ENCODE results near the gene CEMIP. TPM values are rescaled to one million over a fixed set of nuclear protein-coding genes. Genes with fewer than 3 reads are reported as not detected.

Gene CEMIP
- total and polyA plus RNA-seq, 2 of the 13 experiments (the other 11 are each of a cell fraction or from before 2014, with no cell fraction given), result 4.3 to 28.5 TPM

GRCh38 chr15:80749589-80749988 lies 29.6 kb upstream of the CEMIP start:
- DNase-seq (ENCODE audit: low spot score) (no peak), FAIRE-seq (no peak), ATAC-seq (no peak)
- no peak overlapping the region for H2AFZ ChIP-seq (ENCODE audit: low read length)
- no peak overlapping the region for H3K9ac ChIP-seq (ENCODE audit: insufficient read depth, low read depth, low read length)
- in situ Hi-C loops (cut with HindIII; ENCODE audit: extremely low pct_ligation_motif_present, low pct_unique_long_range_greater_than_20kb) (no loop called here), intact Hi-C loops (cut with micrococcal nuclease; ENCODE audit: unreplicated experiment) (no loop called here)
- no peak overlapping the region for H3K4me3 ChIP-seq (replicated peaks in 1 of 3; ENCODE audit: insufficient read depth in 1 of 3, low read depth in 2 of 3, low read length in 3 of 3)
- no peaks in the 10 kb centered on the region for H3K9me3 ChIP-seq (ENCODE audit: low read length)
- peaks cover 6% of the 10 kb centered on the region for H3K4me1 ChIP-seq (ENCODE audit: insufficient read depth, low read length)
- ChIA-PET POLR2A (no interaction called here), CTCF (ENCODE audit: low intra/inter-chr PET ratio, low total read pairs) (no interaction called here)
- no peaks in the 10 kb centered on the region for H4K20me1 ChIP-seq (ENCODE audit: insufficient read depth, low read length)
- no peak overlapping the region for H3K4me2 ChIP-seq (ENCODE audit: low read depth, low read length)
- H3K27ac ChIP-seq (ENCODE audit: extremely low read length, insufficient read depth, low read length), result no peak overlapping the region
- H3K36me3 ChIP-seq (replicated peaks in 1 of 2; ENCODE audit: control insufficient read depth in 1 of 2, insufficient read depth in 2 of 2, low read length in 2 of 2), result no peaks in the 10 kb centered on the region; a peak in 2 of 5 replicates
- no peak for TF ChIP-seq RAD51 (IDR thresholded peaks at IDR 0.05; ENCODE audit: borderline replicate concordance)
- TF ChIP-seq NR1H2 (CRISPR knock-in tag; IDR thresholded peaks at IDR 0.05; ENCODE audit: borderline replicate concordance, low read depth), result no peak
- no peak for TF ChIP-seq FOXJ3 (CRISPR knock-in tag; IDR thresholded peaks at IDR 0.05; ENCODE audit: borderline replicate concordance)
- TF ChIP-seq POLR2A (IDR thresholded peaks at IDR 0.05; ENCODE audit: insufficient read depth in 1 of 2, low read depth in 2 of 2, low read length in 2 of 2), result no peak
- no peak for TF ChIP-seq ZNF703 (CRISPR knock-in tag; IDR thresholded peaks at IDR 0.05; ENCODE audit: borderline replicate concordance)
- no peak for TF ChIP-seq SOX13 (IDR thresholded peaks at IDR 0.05)
- TF ChIP-seq SOX13 (CRISPR knock-in tag; conservative IDR thresholded peaks at IDR 0.05 in 1 of 2, IDR thresholded peaks at IDR 0.05 in 1 of 2), result no peak
- TF ChIP-seq ZNF24 (IDR thresholded peaks at IDR 0.05), result no peak
- TF ChIP-seq, protein P1, sequence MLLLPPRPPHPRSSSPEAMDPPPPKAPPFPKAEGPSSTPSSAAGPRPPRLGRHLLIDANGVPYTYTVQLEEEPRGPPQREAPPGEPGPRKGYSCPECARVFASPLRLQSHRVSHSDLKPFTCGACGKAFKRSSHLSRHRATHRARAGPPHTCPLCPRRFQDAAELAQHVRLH (CRISPR knock-in tag; IDR thresholded peaks at IDR 0.05; ENCODE audit: borderline replicate concordance, low read depth), result no peak
- TF ChIP-seq SP4 (CRISPR knock-in tag; IDR thresholded peaks at IDR 0.05), result no peak
- TF ChIP-seq PITX1 (CRISPR knock-in tag; IDR thresholded peaks at IDR 0.05), result no peak
- TF ChIP-seq GATA4 (IDR thresholded peaks at IDR 0.05; ENCODE audit: borderline replicate concordance, low read depth), result no peak
- no peak for TF ChIP-seq STAG1 (CRISPR knock-in tag; IDR thresholded peaks at IDR 0.05)
- WGBS (ENCODE audit: low lambda C conversion rate), result 93% methylated on average over 6 of the region's 6 CpGs
- no peaks in the 10 kb centered on the region for H3K79me2 ChIP-seq (ENCODE audit: insufficient read depth, low read length)
- BruUV-seq (replicated peaks), result no TSS peak
- no peaks in the 10 kb centered on the region for H3K27me3 ChIP-seq (ENCODE audit: control insufficient read depth in 1 of 2, insufficient read depth in 2 of 2, low read length in 2 of 2)
